HEK293 (cell line): ENCODE results near the gene CPT1A.

ENCODE experiments used
- FEZF1 ChIP-seq: fragments of 450-650 bp; formaldehyde crosslinking; IDR thresholded peaks from 2 replicates; pipeline ENCODE4 v1.5.1; 2016; ENCODE audit warnings: missing biosample characterization, missing genetic modification characterization
- HOXA7 ChIP-seq: sonication (generic); formaldehyde crosslinking; IDR thresholded peaks from 2 replicates; pipeline ENCODE4 v1.8.1; 2022; ENCODE audit warnings: missing genetic modification reagents, borderline replicate concordance
- IKZF3 ChIP-seq: fragments of 450-650 bp; IDR thresholded peaks from 2 replicates; pipeline ENCODE4 v1.5.0; 2018; ENCODE audit warnings: missing biosample characterization, mild to moderate bottlenecking, missing genetic modification characterization, moderate library complexity
- MYNN ChIP-seq: fragments of 450-650 bp; formaldehyde crosslinking; IDR thresholded peaks from 2 replicates; pipeline ENCODE4 v1.5.1; 2016; ENCODE audit warnings: missing biosample characterization, missing genetic modification characterization, borderline replicate concordance
- MZF1 ChIP-seq: fragments of 450-650 bp; formaldehyde crosslinking; IDR thresholded peaks from 2 replicates; pipeline ENCODE4 v1.5.1; 2017; ENCODE audit warnings: missing biosample characterization, missing genetic modification characterization, borderline replicate concordance
- PRDM1 ChIP-seq: fragments of 450-650 bp; formaldehyde crosslinking; IDR thresholded peaks from 2 replicates; pipeline ENCODE4; 2016; ENCODE audit warnings: missing biosample characterization, missing genetic modification characterization
- PRDM2 ChIP-seq: fragments of 450-650 bp; formaldehyde crosslinking; IDR thresholded peaks from 2 replicates; pipeline ENCODE4 v1.5.1; 2016; ENCODE audit warnings: missing biosample characterization, missing genetic modification characterization, borderline replicate concordance
- PRDM4 ChIP-seq: fragments of 450-650 bp; formaldehyde crosslinking; IDR thresholded peaks from 2 replicates; pipeline ENCODE4 v1.5.1; 2017; ENCODE audit warnings: missing biosample characterization, missing genetic modification characterization
- SCRT1 ChIP-seq: fragments of 450-650 bp; formaldehyde crosslinking; IDR thresholded peaks from 2 replicates; pipeline ENCODE4 v1.5.1; 2016; ENCODE audit warnings: missing biosample characterization, missing genetic modification characterization, borderline replicate concordance
- SP7 ChIP-seq: fragments of 450-650 bp; formaldehyde crosslinking; IDR thresholded peaks from 2 replicates; pipeline ENCODE4 v1.5.1; 2016; ENCODE audit warnings: missing biosample characterization, missing genetic modification characterization
- TCF7L2 ChIP-seq: IDR thresholded peaks from 2 replicates; pipeline ENCODE4 v1.6.1; 2011; ENCODE audit warnings: low read depth, mild to moderate bottlenecking, inconsistent platforms, low read length, moderate library complexity, borderline replicate concordance
- ZBTB20 ChIP-seq: fragments of 450-650 bp; formaldehyde crosslinking; IDR thresholded peaks from 2 replicates; pipeline ENCODE4 v1.5.1; 2016; ENCODE audit warnings: missing biosample characterization, missing genetic modification characterization
- ZBTB49 ChIP-seq: fragments of 450-650 bp; formaldehyde crosslinking; IDR thresholded peaks from 2 replicates; pipeline ENCODE4 v1.5.1; 2016; ENCODE audit warnings: missing biosample characterization, missing genetic modification characterization, low read depth
- ZBTB8A ChIP-seq: fragments of 450-650 bp; formaldehyde crosslinking; IDR thresholded peaks from 2 replicates; pipeline ENCODE4 v1.5.1; 2016; ENCODE audit warnings: missing biosample characterization, missing genetic modification characterization
- ZNF132 ChIP-seq: fragments of 450-650 bp; formaldehyde crosslinking; IDR thresholded peaks from 2 replicates; pipeline ENCODE4 v1.5.1; 2017; ENCODE audit warnings: missing biosample characterization, missing genetic modification characterization, borderline replicate concordance
- ZNF155 ChIP-seq: fragments of 450-650 bp; formaldehyde crosslinking; IDR thresholded peaks from 2 replicates; pipeline ENCODE4 v1.5.1; 2016; ENCODE audit warnings: missing biosample characterization, missing genetic modification characterization
- ZNF174 ChIP-seq: fragments of 450-650 bp; formaldehyde crosslinking; IDR thresholded peaks from 2 replicates; pipeline ENCODE4 v1.5.0; 2017; ENCODE audit warnings: missing biosample characterization, mild to moderate bottlenecking, missing genetic modification characterization
- ZNF214 ChIP-seq: fragments of 450-650 bp; formaldehyde crosslinking; IDR thresholded peaks from 2 replicates; pipeline ENCODE4 v1.5.1; 2017; ENCODE audit warnings: missing biosample characterization, mild to moderate bottlenecking, missing genetic modification characterization, borderline replicate concordance
- ZNF24 ChIP-seq: fragments of 450-650 bp; formaldehyde crosslinking; IDR thresholded peaks from 2 replicates; pipeline ENCODE4 v1.5.1; 2016; ENCODE audit warnings: missing biosample characterization, missing genetic modification characterization
- ZNF311 ChIP-seq: fragments of 450-650 bp; formaldehyde crosslinking; IDR thresholded peaks from 2 replicates; pipeline ENCODE4 v1.5.1; 2017; ENCODE audit warnings: missing biosample characterization, missing genetic modification characterization, borderline replicate concordance
- ZNF404 ChIP-seq: fragments of 450-650 bp; formaldehyde crosslinking; IDR thresholded peaks from 2 replicates; pipeline ENCODE4 v1.5.1; 2017; ENCODE audit warnings: missing biosample characterization, missing genetic modification characterization
- ZNF514 ChIP-seq: fragments of 450-650 bp; formaldehyde crosslinking; IDR thresholded peaks from 2 replicates; pipeline ENCODE4 v1.5.1; 2016; ENCODE audit warnings: missing biosample characterization, missing genetic modification characterization
- ZNF521 ChIP-seq: fragments of 450-650 bp; formaldehyde crosslinking; IDR thresholded peaks from 2 replicates; pipeline ENCODE4 v1.5.1; 2017; ENCODE audit warnings: missing biosample characterization, mild to moderate bottlenecking, missing genetic modification characterization
- ZNF629 ChIP-seq: fragments of 450-650 bp; formaldehyde crosslinking; IDR thresholded peaks from 2 replicates; pipeline ENCODE4 v1.5.1; 2017; ENCODE audit warnings: missing biosample characterization, missing genetic modification characterization
- ZNF670 ChIP-seq: fragments of 450-650 bp; formaldehyde crosslinking; IDR thresholded peaks from 2 replicates; pipeline ENCODE4 v1.5.1; 2016; ENCODE audit warnings: missing biosample characterization, missing genetic modification characterization, low read depth
- ZNF792 ChIP-seq: fragments of 450-650 bp; formaldehyde crosslinking; IDR thresholded peaks from 2 replicates; pipeline ENCODE4 v1.5.1; 2016; ENCODE audit warnings: missing biosample characterization, missing genetic modification characterization
- ZSCAN23 ChIP-seq: fragments of 450-650 bp; formaldehyde crosslinking; IDR thresholded peaks from 2 replicates; pipeline ENCODE4 v1.5.1; 2016; ENCODE audit warnings: missing biosample characterization, missing genetic modification characterization
- ZSCAN30 ChIP-seq: fragments of 450-650 bp; IDR thresholded peaks from 2 replicates; pipeline ENCODE4 v1.5.1; 2018; ENCODE audit warnings: missing biosample characterization, mild to moderate bottlenecking, missing genetic modification characterization, moderate library complexity
- TF ChIP-seq, protein P1 (sequence below): fragments of 450-650 bp; formaldehyde crosslinking; IDR thresholded peaks from 2 replicates; pipeline ENCODE4 v1.5.1; 2016; ENCODE audit warnings: missing biosample characterization, missing genetic modification characterization

CPT1A gene

GRCh38 chr11:68843703-68844312 lies 2.1 kb upstream of the CPT1A start (continued):
- TF ChIP-seq ZNF404 (tag by site-specific recombination) (no peak), ZNF629 (tag by site-specific recombination) (no peak), ZSCAN30 (tag by site-specific recombination) (no peak), ZNF155 (tag by site-specific recombination) (no peak), ZBTB8A (tag by site-specific recombination) (peak; percentile 64), ZNF214 (tag by site-specific recombination) (no peak), MYNN (tag by site-specific recombination) (no peak), SP7 (tag by site-specific recombination) (0 out of 2 replicates have a peak, but pooled peaks have one; percentile 26), HOXA7 (CRISPR knock-in tag) (no peak), ZNF174 (tag by site-specific recombination) (no peak), SCRT1 (tag by site-specific recombination) (no peak), ZNF792 (tag by site-specific recombination) (no peak), ZBTB20 (peak; percentile 58; the same call in 1 of the 2 replicates), ZBTB49 (tag by site-specific recombination) (no peak), ZNF514 (no peak), FEZF1 (tag by site-specific recombination) (no peak), ZNF24 (tag by site-specific recombination) (no peak), PRDM2 (no peak), ZNF521 (tag by site-specific recombination) (no peak), ZNF670 (no peak), ZNF132 (tag by site-specific recombination) (no peak), ZSCAN23 (tag by site-specific recombination) (no peak), PRDM1 (no peak), PRDM4 (tag by site-specific recombination) (no peak), IKZF3 (tag by site-specific recombination) (no peak), ZNF311 (tag by site-specific recombination) (no peak), MZF1 (tag by site-specific recombination) (no peak), TCF7L2 (no peak)
- TF ChIP-seq, protein P1, sequence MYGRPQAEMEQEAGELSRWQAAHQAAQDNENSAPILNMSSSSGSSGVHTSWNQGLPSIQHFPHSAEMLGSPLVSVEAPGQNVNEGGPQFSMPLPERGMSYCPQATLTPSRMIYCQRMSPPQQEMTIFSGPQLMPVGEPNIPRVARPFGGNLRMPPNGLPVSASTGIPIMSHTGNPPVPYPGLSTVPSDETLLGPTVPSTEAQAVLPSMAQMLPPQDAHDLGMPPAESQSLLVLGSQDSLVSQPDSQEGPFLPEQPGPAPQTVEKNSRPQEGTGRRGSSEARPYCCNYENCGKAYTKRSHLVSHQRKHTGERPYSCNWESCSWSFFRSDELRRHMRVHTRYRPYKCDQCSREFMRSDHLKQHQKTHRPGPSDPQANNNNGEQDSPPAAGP (tag by site-specific recombination), result no peak
